B cell (primary cell): ENCODE results near the gene FAF2.

ENCODE experiments used
- CTCF ChIP-seq: fragments of 200-600 bp; IDR thresholded peaks from one replicate; pipeline ENCODE4 v1.8.0; 2022; ENCODE audit warnings: antibody characterized with exemption, mild to moderate bottlenecking
- EZH2 ChIP-seq: IDR thresholded peaks from 2 replicates; pipeline ENCODE4 v1.6.1; 2012; ENCODE audit warnings: borderline replicate concordance, low read depth, mild to moderate bottlenecking, moderate library complexity, low read length; ENCODE audit not compliant: insufficient read depth, poor library complexity, severe bottlenecking

- TF ChIP-seq CTCF (no peak), EZH2 (no peak)
Measured at GRCh38 chr5:176420086-176420485, 28.1 kb upstream of the FAF2 start.
